Astrocyte (in vitro differentiated cells and primary cell): ENCODE measurements around the gene ACSM6.
"Not testable (repeated sequence)": the region's sequence is repeated elsewhere in the genome, so short reads cannot be mapped to it uniquely, and the experiment has no call there.

Experiments
- CTCF ChIP-seq: IDR thresholded peaks from 2 replicates; pipeline ENCODE4 v1.5.1; 2011; ENCODE audit warnings: low read depth, mild to moderate bottlenecking, inconsistent platforms, low read length, moderate library complexity; ENCODE audit not compliant: insufficient read depth
- EZH2 ChIP-seq: IDR thresholded peaks from 2 replicates; pipeline ENCODE4 v1.6.1; 2012; ENCODE audit warnings: mild to moderate bottlenecking, low read length, inconsistent platforms; ENCODE audit not compliant: insufficient read depth

GRCh38 chr10:95230677-95231586 lies 36.9 kb downstream of the ACSM6 start:
- not testable (repeated sequence) for TF ChIP-seq CTCF, EZH2
